Mesenchymal stem cell (in vitro differentiated cells and primary cell): ENCODE results near the gene UNC13A.

Source experiments
- DNase-seq: peaks from one replicate; pipeline ENCODE4 v3.0.0-alpha.2; 2013
- H2AFZ ChIP-seq: one replicate; pipeline ENCODE4 v1.6.1; 2013; ENCODE audit warnings: low read depth, mild to moderate bottlenecking, control low read depth, inconsistent platforms, low read length, moderate library complexity
- H2AK5ac ChIP-seq: 2 replicates; pipeline ENCODE4 v1.6.1; 2013; ENCODE audit warnings: low read length, moderate library complexity, mild to moderate bottlenecking, inconsistent platforms; ENCODE audit not compliant: severe bottlenecking
- H2BK120ac ChIP-seq: one replicate; pipeline ENCODE4 v1.6.1; 2013; ENCODE audit warnings: low read depth, mild to moderate bottlenecking, inconsistent platforms, low read length, moderate library complexity
- H2BK12ac ChIP-seq, 2 experiments: one replicate each; pipeline ENCODE4 v1.6.1; 2013; ENCODE audit warnings: inconsistent platforms in 2 of 2, low read length in 2 of 2, mild to moderate bottlenecking in 2 of 2, moderate library complexity in 2 of 2, control low read depth in 1 of 2
- H2BK15ac ChIP-seq: one replicate; pipeline ENCODE4 v1.6.1; 2013; ENCODE audit warnings: mild to moderate bottlenecking, low read depth, inconsistent platforms; ENCODE audit not compliant: poor library complexity, severe bottlenecking
- H2BK5ac ChIP-seq: 2 replicates; pipeline ENCODE4 v1.6.1; 2013; ENCODE audit warnings: low read depth, mild to moderate bottlenecking, low read length, control low read depth, inconsistent platforms; ENCODE audit not compliant: poor library complexity, severe bottlenecking
- H3K14ac ChIP-seq, 2 experiments: one replicate each; pipeline ENCODE4 v1.6.1; 2013; ENCODE audit warnings: inconsistent platforms in 2 of 2, low read length in 2 of 2, control low read depth in 1 of 2, mild to moderate bottlenecking in 1 of 2, moderate library complexity in 1 of 2
- H3K18ac ChIP-seq, 2 experiments: one replicate each; pipeline ENCODE4 v1.6.1; 2013; ENCODE audit warnings: inconsistent platforms in 2 of 2, low read length in 2 of 2, control low read depth in 1 of 2, low read depth in 1 of 2, mild to moderate bottlenecking in 1 of 2
- H3K23ac ChIP-seq, 2 experiments: one replicate each; pipeline ENCODE4 v1.6.1; 2013; ENCODE audit warnings: inconsistent platforms in 2 of 2, low read length in 2 of 2, mild to moderate bottlenecking in 2 of 2, moderate library complexity in 2 of 2, control low read depth in 1 of 2
- H3K27ac ChIP-seq: 2 replicates; pipeline ENCODE4 v1.5.1; 2013; ENCODE audit warnings: mild to moderate bottlenecking, moderate library complexity, low read length, control low read depth, inconsistent platforms; ENCODE audit not compliant: poor library complexity, severe bottlenecking
- H3K27me3 ChIP-seq, 2 experiments: 2 replicates each; pipeline versions ENCODE4 v1.6.1 to v1.7.0; 2013; ENCODE audit warnings: low read length in 2 of 2, mild to moderate bottlenecking in 2 of 2, moderate library complexity in 2 of 2, control low read depth in 1 of 2, inconsistent platforms in 1 of 2; ENCODE audit not compliant: control insufficient read depth in 1 of 2, insufficient read depth in 1 of 2
- H3K36me3 ChIP-seq, 2 experiments: 2 replicates each; pipeline versions ENCODE4 v1.6.1 to v1.7.0; 2013; ENCODE audit warnings: low read length in 2 of 2, control low read depth in 1 of 2, inconsistent platforms in 1 of 2, low read depth in 1 of 2, mild to moderate bottlenecking in 1 of 2; ENCODE audit not compliant: insufficient read depth in 2 of 2, control insufficient read depth in 1 of 2
- H3K4ac ChIP-seq, 2 experiments: one replicate each; pipeline ENCODE4 v1.6.1; 2013; ENCODE audit warnings: inconsistent platforms in 2 of 2, low read length in 2 of 2, mild to moderate bottlenecking in 2 of 2, moderate library complexity in 2 of 2, control low read depth in 1 of 2, low read depth in 1 of 2
- H3K4me1 ChIP-seq: 2 replicates; pipeline ENCODE4 v1.6.1; 2013; ENCODE audit warnings: low read depth, low read length, control low read depth; ENCODE audit not compliant: control insufficient read depth, insufficient read depth
- H3K4me2 ChIP-seq: 2 replicates; pipeline ENCODE4 v1.6.1; 2013; ENCODE audit warnings: low read length, mild to moderate bottlenecking, inconsistent platforms; ENCODE audit not compliant: poor library complexity, severe bottlenecking
- H3K4me3 ChIP-seq, 2 experiments: 2 replicates each; pipeline versions ENCODE4 v1.5.1 to v1.7.0; 2013; ENCODE audit warnings: low read length in 2 of 2, mild to moderate bottlenecking in 2 of 2, control low read depth in 1 of 2, low read depth in 1 of 2; ENCODE audit not compliant: insufficient read depth in 1 of 2
- H3K79me1 ChIP-seq: replicated peaks from 2 replicates; pipeline ENCODE4 v1.6.1; 2013; ENCODE audit warnings: mild to moderate bottlenecking, control low read depth, low read length, inconsistent platforms; ENCODE audit not compliant: poor library complexity, severe bottlenecking
- H3K9ac ChIP-seq: 2 replicates; pipeline ENCODE4 v1.7.0; 2013; ENCODE audit warnings: mild to moderate bottlenecking, low read length, moderate library complexity
- H3K9me3 ChIP-seq: 2 replicates; pipeline ENCODE4 v1.7.0; 2013; ENCODE audit warnings: mild to moderate bottlenecking, low read length; ENCODE audit not compliant: control insufficient read depth
- H4K8ac ChIP-seq: one replicate; pipeline ENCODE4 v1.6.1; 2013; ENCODE audit warnings: inconsistent platforms, mild to moderate bottlenecking, low read length, moderate library complexity
- H4K91ac ChIP-seq: one replicate; pipeline ENCODE4 v1.6.1; 2013; ENCODE audit warnings: mild to moderate bottlenecking, low read length, inconsistent platforms
- WGBS: methylation state at CpG from one replicate; pipeline ENCODE4 v1.1.7; 2013; ENCODE audit warnings: mixed read lengths; 5-methylcytosine and 5-hydroxymethylcytosine counted together

UNC13A gene

DNA sequence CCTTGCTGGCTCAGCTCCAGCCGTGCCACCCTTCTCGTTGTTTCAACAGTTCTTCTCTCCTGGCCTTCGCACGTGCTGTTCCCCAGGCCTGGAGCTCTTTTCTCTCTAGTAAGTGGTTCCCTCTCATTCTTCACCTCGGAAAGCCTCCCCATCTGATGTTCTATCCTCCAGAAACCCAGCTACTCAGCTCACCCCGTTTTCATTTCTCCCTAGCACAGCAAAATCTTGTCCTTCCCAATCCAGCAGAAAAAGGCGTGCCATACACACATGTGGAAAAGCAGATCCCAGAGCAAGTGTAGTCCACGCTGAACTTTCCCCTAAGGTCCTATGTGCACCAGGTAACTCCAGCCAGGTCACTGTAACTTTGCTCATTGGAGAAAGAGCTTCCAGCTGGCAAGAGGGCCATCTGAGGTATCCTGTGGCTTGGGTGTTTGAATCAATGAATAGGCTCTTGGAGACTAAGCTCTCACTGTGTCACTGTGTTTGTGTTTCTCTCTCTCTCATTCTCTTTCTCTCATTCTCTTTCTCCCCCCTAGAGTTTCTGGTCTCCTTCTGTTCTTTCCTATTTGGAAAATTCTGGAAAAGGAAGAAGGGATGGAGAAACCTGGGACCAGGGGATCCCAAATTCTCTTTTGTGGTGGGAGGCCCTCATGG, 83.7 kb downstream of the UNC13A start:
- no peak overlapping the region for H3K14ac ChIP-seq
- WGBS: 82% methylated on average over 8 of the region's 8 CpGs

DNA sequence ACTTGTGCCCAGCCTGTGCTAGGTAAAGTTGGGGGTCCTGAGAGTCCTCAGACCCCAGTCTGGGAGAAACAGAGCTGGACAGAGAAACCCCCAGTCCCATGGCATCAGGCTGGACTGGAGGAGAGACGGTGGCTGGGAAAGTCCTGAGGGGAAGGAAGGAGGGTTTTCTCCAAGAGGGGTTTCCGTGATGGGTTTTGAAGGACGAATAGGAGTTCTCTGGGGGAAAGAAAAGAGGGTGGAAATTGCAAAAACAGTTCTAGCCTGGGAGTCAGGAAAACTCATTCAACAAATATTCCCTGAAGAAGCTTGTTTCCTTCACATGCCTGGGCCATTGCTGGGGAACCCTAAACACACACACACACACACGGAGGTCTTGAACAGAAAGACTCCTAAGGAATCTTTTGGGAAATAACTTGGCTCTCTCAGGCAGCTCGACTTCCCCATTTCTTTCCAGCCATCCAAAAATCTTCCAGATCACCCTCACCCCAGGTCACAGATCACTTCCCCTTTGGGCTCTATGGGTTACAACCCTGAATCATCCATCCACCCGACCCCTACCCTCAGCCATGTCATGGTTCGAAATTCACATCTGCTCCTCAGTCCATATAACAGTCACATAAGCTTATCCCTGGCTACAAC, 85.2 kb downstream of the UNC13A start:
- H3K27ac ChIP-seq: no peak overlapping the region
- no peak for DNase-seq
- no peak overlapping the region for H2BK5ac ChIP-seq
- WGBS: 78% methylated on average over 7 of the region's 7 CpGs
- no peak overlapping the region for H3K4ac ChIP-seq
- H2BK120ac ChIP-seq: no peak overlapping the region
- H3K36me3 ChIP-seq: no peaks in the 10 kb centered on the region
- no peak overlapping the region for H3K14ac ChIP-seq
- no peak overlapping the region for H3K4me2 ChIP-seq
- H3K4me1 ChIP-seq: peaks cover 11% of the 10 kb centered on the region
- no peak overlapping the region for H2AFZ ChIP-seq
- H3K27me3 ChIP-seq: peaks cover 29 to 40% of the 10 kb centered on the region in 2 experiments
- H3K9me3 ChIP-seq: no peaks in the 10 kb centered on the region
- H2BK12ac ChIP-seq: no peak overlapping the region
- no peak overlapping the region for H3K23ac ChIP-seq
- H3K9ac ChIP-seq: no peak overlapping the region
- no peak overlapping the region for H3K18ac ChIP-seq
- H4K91ac ChIP-seq: no peak overlapping the region
- no peak overlapping the region for H3K4me3 ChIP-seq
- no peak overlapping the region for H2BK15ac ChIP-seq
- no peak overlapping the region for H2AK5ac ChIP-seq
- no peaks in the 10 kb centered on the region for H3K79me1 ChIP-seq
- no peak overlapping the region for H4K8ac ChIP-seq

More for the DNA sequence above, 83.7 kb downstream of the UNC13A start:
- H3K9ac ChIP-seq: no peak overlapping the region
- no peak overlapping the region for H3K4me2 ChIP-seq
- no peaks in the 10 kb centered on the region for H3K9me3 ChIP-seq
- no peaks in the 10 kb centered on the region for H3K79me1 ChIP-seq
- DNase-seq: no peak
- H3K27me3 ChIP-seq: peaks cover 29 to 40% of the 10 kb centered on the region in 2 experiments
- H2BK5ac ChIP-seq: no peak overlapping the region
- H3K36me3 ChIP-seq: no peaks in the 10 kb centered on the region
- no peak overlapping the region for H3K4me3 ChIP-seq
- peaks cover 11% of the 10 kb centered on the region for H3K4me1 ChIP-seq
- no peak overlapping the region for H2AFZ ChIP-seq
- H2BK15ac ChIP-seq: no peak overlapping the region
- H3K4ac ChIP-seq: no peak overlapping the region
- no peak overlapping the region for H4K91ac ChIP-seq
- no peak overlapping the region for H2BK12ac ChIP-seq
- H2BK120ac ChIP-seq: no peak overlapping the region
- H3K23ac ChIP-seq: no peak overlapping the region
- no peak overlapping the region for H3K27ac ChIP-seq
- H2AK5ac ChIP-seq: no peak overlapping the region
- no peak overlapping the region for H3K18ac ChIP-seq
- H4K8ac ChIP-seq: no peak overlapping the region

DNA sequence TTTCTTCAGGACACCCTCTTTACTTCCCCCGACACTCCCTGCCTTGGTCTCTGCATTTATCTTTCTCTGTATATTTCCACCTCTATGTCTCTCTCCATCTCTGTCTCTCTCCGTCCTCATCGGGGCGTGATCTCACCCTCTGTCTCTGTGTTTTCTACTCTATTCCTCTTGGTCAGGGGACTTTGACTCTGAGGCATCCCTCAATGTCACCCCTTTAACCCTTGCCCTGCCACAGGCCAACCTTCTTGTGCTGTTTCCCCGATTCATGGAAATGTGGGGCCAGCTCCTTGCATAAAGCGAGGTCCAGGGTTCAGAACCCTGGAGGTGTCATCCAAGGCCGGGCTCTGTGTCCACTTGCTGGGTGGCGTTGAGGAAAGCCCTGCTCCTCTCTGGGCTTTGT, 85.9 kb downstream of the UNC13A start:
- no peak overlapping the region for H2BK5ac ChIP-seq
- peaks cover 29 to 40% of the 10 kb centered on the region in 2 experiments for H3K27me3 ChIP-seq
- no peak overlapping the region for H4K91ac ChIP-seq
- no peak overlapping the region for H3K27ac ChIP-seq
- no peaks in the 10 kb centered on the region for H3K79me1 ChIP-seq
- H2BK15ac ChIP-seq: no peak overlapping the region
- no peak overlapping the region for H3K14ac ChIP-seq
- no peak overlapping the region for H2AK5ac ChIP-seq
- no peaks in the 10 kb centered on the region for H3K36me3 ChIP-seq
- no peak overlapping the region for H3K9ac ChIP-seq
- WGBS: 63% methylated on average over 8 of the region's 8 CpGs
- no peak overlapping the region for H4K8ac ChIP-seq
- H3K4me1 ChIP-seq: peaks cover 11% of the 10 kb centered on the region
- H2BK12ac ChIP-seq: no peak overlapping the region
- H3K23ac ChIP-seq: no peak overlapping the region
- H3K4me2 ChIP-seq: no peak overlapping the region
- no peak overlapping the region for H3K4me3 ChIP-seq
- no peak overlapping the region for H3K4ac ChIP-seq
- DNase-seq: no peak
- no peak overlapping the region for H3K18ac ChIP-seq
- H2AFZ ChIP-seq: no peak overlapping the region
- H2BK120ac ChIP-seq: no peak overlapping the region
- no peaks in the 10 kb centered on the region for H3K9me3 ChIP-seq

DNA sequence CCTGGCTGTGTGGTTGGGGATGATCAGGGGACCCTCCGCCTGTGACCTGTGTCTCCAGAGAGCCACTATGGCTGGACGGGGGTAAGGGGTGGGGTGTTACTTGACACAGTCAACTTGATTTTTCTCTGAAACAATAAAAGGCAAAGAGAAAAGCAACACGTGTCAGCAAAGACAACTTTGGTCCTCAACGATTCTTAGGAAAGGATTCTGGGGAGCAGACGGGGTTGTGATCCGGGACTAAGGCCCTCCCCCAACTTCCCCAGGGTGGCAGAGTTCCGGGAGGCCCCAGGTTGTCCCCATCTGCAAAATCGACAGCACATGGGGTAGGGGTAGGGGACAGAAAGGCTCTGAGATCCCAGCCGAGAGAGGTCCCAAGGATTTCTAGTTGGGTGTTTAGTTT, 86.5 kb downstream of the UNC13A start:
- H2BK5ac ChIP-seq: no peak overlapping the region
- no peak overlapping the region for H2AFZ ChIP-seq
- H3K27ac ChIP-seq: no peak overlapping the region
- no peaks in the 10 kb centered on the region for H3K79me1 ChIP-seq
- H3K9me3 ChIP-seq: no peaks in the 10 kb centered on the region
- H3K9ac ChIP-seq: no peak overlapping the region
- 54% methylated on average over 8 of the region's 9 CpGs for WGBS
- H3K27me3 ChIP-seq: peaks cover 29 to 40% of the 10 kb centered on the region in 2 experiments
- H3K4ac ChIP-seq: no peak overlapping the region
- no peak overlapping the region for H2AK5ac ChIP-seq
- no peak for DNase-seq
- H3K4me3 ChIP-seq: no peak overlapping the region
- no peak overlapping the region for H3K4me2 ChIP-seq
- no peaks in the 10 kb centered on the region for H3K36me3 ChIP-seq
- H4K8ac ChIP-seq: no peak overlapping the region
- no peak overlapping the region for H2BK12ac ChIP-seq
- H3K14ac ChIP-seq: no peak overlapping the region
- H2BK120ac ChIP-seq: no peak overlapping the region
- H3K18ac ChIP-seq: no peak overlapping the region
- H3K23ac ChIP-seq: no peak overlapping the region
- H3K4me1 ChIP-seq: peaks cover 11% of the 10 kb centered on the region
- no peak overlapping the region for H2BK15ac ChIP-seq
- H4K91ac ChIP-seq: no peak overlapping the region
